Gastrocnemius medialis (tissue), 4 donors: ENCODE results near the gene CIBAR2. TPM values are rescaled to one million over a fixed set of nuclear protein-coding genes. Genes with fewer than 3 reads are reported as not detected.

Source experiments
- ATAC-seq, 2 donors: fragments of 150-250 bp; one replicate each; pipeline ENCODE4 v1.9.1; 2016
- DNase-seq, 2 donors: peaks; one replicate each; pipeline ENCODE4 v3.0.0-alpha.2; 2019
- H3K27ac ChIP-seq, 4 donors: fragments of 200-600 bp; sonication (generic); 1 replicate in 1 of 4; 2 replicates in 3 of 4; pipeline ENCODE4 v1.5.1; 2016 to 2018; ENCODE audit warnings: mild to moderate bottlenecking in 2 of 4, moderate library complexity in 1 of 4
- H3K27me3 ChIP-seq, 3 donors: fragments of 200-600 bp; sonication (generic) in 2 of 3; 1 replicate in 1 of 3; 2 replicates in 2 of 3; pipeline versions ENCODE4 v1.5.1 to v1.6.0; 2016 to 2019; ENCODE audit warnings: mild to moderate bottlenecking in 1 of 3, moderate library complexity in 1 of 3
- H3K36me3 ChIP-seq, 2 donors: fragments of 200-600 bp; sonication (generic) in 1 of 2; one replicate each; pipeline ENCODE4 v1.5.1; 2017 to 2018
- H3K4me1 ChIP-seq, 2 donors: fragments of 200-600 bp; sonication (generic) in 1 of 2; one replicate each; pipeline ENCODE4 v1.5.1; 2016 to 2017; ENCODE audit warnings: mild to moderate bottlenecking in 2 of 2
- H3K4me3 ChIP-seq, 4 donors: fragments of 200-600 bp; sonication (generic) in 3 of 4; 1 replicate in 1 of 4; 2 replicates in 3 of 4; pipeline ENCODE4 v1.5.1; 2016 to 2019; ENCODE audit warnings: mild to moderate bottlenecking in 2 of 4
- H3K9me3 ChIP-seq, 3 donors: fragments of 200-600 bp; sonication (generic) in 2 of 3; 1 replicate in 1 of 3; 2 replicates in 2 of 3; pipeline ENCODE4 v1.5.1; 2016 to 2019
- CTCF ChIP-seq, 5 experiments: fragments of 450-650 bp in 3 of 5; fragments of 200-600 bp in 2 of 5; sonication (generic) in 2 of 5; IDR thresholded peaks in 4 of 5; conservative IDR thresholded peaks in 1 of 5; 1 replicate in 4 of 5; 2 replicates in 1 of 5; pipeline ENCODE4 v1.5.1; 2016 to 2019; ENCODE audit warnings: antibody characterized with exemption in 5 of 5, mild to moderate bottlenecking in 3 of 5, moderate library complexity in 3 of 5
- POLR2A ChIP-seq, 2 donors: fragments of 450-650 bp; IDR thresholded peaks; one replicate each; pipeline ENCODE4 v1.6.1; 2017; ENCODE audit warnings: antibody characterized with exemption in 2 of 2, mild to moderate bottlenecking in 2 of 2, moderate library complexity in 2 of 2
- in situ Hi-C, 4 donors: fragments of 200-750 bp; cut with MboI; loops; one replicate each; pipeline versions ENCODE4 v1.15.0 to v1.8.0; 2017; ENCODE audit warnings: low sequenced_read_pairs in 4 of 4
- intact Hi-C: fragments of 100-400 bp; cut with DNase I; formaldehyde crosslinking; loops from one replicate; pipeline ENCODE4 v1.15.1; 2023; ENCODE audit warnings: low total_unique reads
- total RNA-seq, 4 donors: library from RNA; depleted of rRNA; stranded (reverse); fragments of >200 nt; gene quantifications; one replicate each; pipeline versions ENCODE4 v1.1.0 to v1.2.3, GENCODE V29; 2016

The CIBAR2 gene
- total RNA-seq, 4 donors from 2014 or later = not detected

GRCh38 chr16:85051067-85051581 is 61.1 kb downstream of the CIBAR2 start:
- Histone ChIP-seq H3K36me3 (no peaks in the 10 kb centered on the region), H3K9me3 (no peaks in the 10 kb centered on the region), H3K27ac (no peak overlapping the region), H3K4me3 (no peak overlapping the region), H3K27me3 (no peaks in the 10 kb centered on the region), H3K4me1 (peaks cover 12 to 20% of the 10 kb centered on the region in 2 donors)
- DNase-seq = no peak
- TF ChIP-seq POLR2A (IDR thresholded peaks at IDR 0.05) = no peak
- no peak for TF ChIP-seq CTCF (IDR thresholded peaks at IDR 0.05 in 4 of 5, conservative IDR thresholded peaks at IDR 0.05 in 1 of 5)
- intact Hi-C loops (no loop called here), in situ Hi-C loops (no loop called here)
- no peak for ATAC-seq

- ATAC-seq (no peak), DNase-seq (no peak)
- H3K9me3 ChIP-seq = no peaks in the 10 kb centered on the region
- H3K36me3 ChIP-seq = no peaks in the 10 kb centered on the region
- in situ Hi-C loops = no loop called here
- no peaks in the 10 kb centered on the region for H3K27me3 ChIP-seq
- TF ChIP-seq CTCF (IDR thresholded peaks at IDR 0.05 in 4 of 5, conservative IDR thresholded peaks at IDR 0.05 in 1 of 5) (no peak), POLR2A (IDR thresholded peaks at IDR 0.05) (no peak)
- intact Hi-C loops = no loop called here
- H3K4me3 ChIP-seq = no peak overlapping the region
- H3K4me1 ChIP-seq = peaks cover 0 to 8% of the 10 kb centered on the region in 2 donors
- no peak overlapping the region for H3K27ac ChIP-seq
These were observed 62.5 kb downstream of the CIBAR2 start for GRCh38 chr16:85049706-85050305.

GRCh38 chr16:85048921-85049562 is 63.2 kb downstream of the CIBAR2 start:
- Histone ChIP-seq H3K4me3 (no peak overlapping the region), H3K27ac (no peak overlapping the region), H3K9me3 (no peaks in the 10 kb centered on the region), H3K27me3 (no peaks in the 10 kb centered on the region), H3K4me1 (peaks cover 0 to 8% of the 10 kb centered on the region in 2 donors), H3K36me3 (no peaks in the 10 kb centered on the region)
- DNase-seq (peak in 1 of 2 donors; percentile 57), ATAC-seq (peak; percentile 37 to 50)
- intact Hi-C loops = no loop called here
- in situ Hi-C loops = no loop called here
- TF ChIP-seq CTCF (IDR thresholded peaks at IDR 0.05 in 4 of 5, conservative IDR thresholded peaks at IDR 0.05 in 1 of 5) (no peak), POLR2A (IDR thresholded peaks at IDR 0.05) (no peak)

Other genes with a start within 250 kb of the CIBAR2 start
- gene ZDHHC7, start 100.9 kb downstream of the CIBAR2 start, total RNA-seq = 10 to 100 TPM; 55.0 to 93.5 (median 68.4) TPM
- 10 to 100 TPM in 3 of 4 donors, 1 to 10 TPM in 1; 8.2 to 22.4 (median 21.4) TPM for gene KIAA0513, start 84.7 kb downstream of the CIBAR2 start, total RNA-seq